Keratinocyte (primary cell): Measurements from ENCODE around the gene C2CD5. TPM values are rescaled to one million over a fixed set of nuclear protein-coding genes. Genes with fewer than 3 reads are reported as not detected.

Source experiments
- DNase-seq: peaks from one replicate; pipeline ENCODE4 v3.0.0-alpha.2; 2011; ENCODE audit warnings: low read depth, missing footprints, low spot score
- FAIRE-seq: peaks from 2 replicates; lab custom pipeline; 2011; peaks lifted over from hg19 to GRCh38; lab: Jason Lieb, UNC
- H2AFZ ChIP-seq: 2 replicates; pipeline ENCODE4 v1.6.0; 2012; ENCODE audit warnings: low read length, control low read depth, inconsistent platforms; ENCODE audit not compliant: control insufficient read depth
- H3K27ac ChIP-seq: 2 replicates; pipeline ENCODE4 v1.5.1; 2011; ENCODE audit warnings: low read length; ENCODE audit not compliant: control insufficient read depth, insufficient read depth
- H3K27me3 ChIP-seq: 3 replicates; pipeline ENCODE4 v1.6.0; 2011; ENCODE audit warnings: low read length; ENCODE audit not compliant: control insufficient read depth, insufficient read depth; ENCODE audit errors: extremely low read depth
- H3K36me3 ChIP-seq, 2 experiments: 2 replicates in 1 of 2; 3 replicates in 1 of 2; pipeline ENCODE4 v1.5.1; 2011; ENCODE audit warnings: low read length in 2 of 2, mild to moderate bottlenecking in 1 of 2; ENCODE audit not compliant: control insufficient read depth in 2 of 2, insufficient read depth in 2 of 2; ENCODE audit errors: extremely low read depth in 1 of 2
- H3K4me1 ChIP-seq: 3 replicates; pipeline ENCODE4 v1.5.1; 2011; ENCODE audit warnings: low read length; ENCODE audit not compliant: control insufficient read depth, insufficient read depth; ENCODE audit errors: extremely low read depth
- H3K4me2 ChIP-seq: 3 replicates; pipeline ENCODE4 v1.6.0; 2011; ENCODE audit warnings: low read depth, low read length; ENCODE audit not compliant: control insufficient read depth, insufficient read depth; ENCODE audit errors: extremely low read depth
- H3K4me3 ChIP-seq, 3 experiments: fragments of 200-600 bp in 1 of 3; sonication (generic) in 1 of 3; 2 replicates in 2 of 3; 3 replicates in 1 of 3; pipeline ENCODE4 v1.5.1; 2011 to 2016; ENCODE audit warnings: low read length in 3 of 3, mild to moderate bottlenecking in 3 of 3, control low read depth in 2 of 3, inconsistent platforms in 1 of 3, low read depth in 1 of 3, mixed read lengths in 1 of 3, mixed run types in 1 of 3, moderate library complexity in 1 of 3; ENCODE audit not compliant: control insufficient read depth in 2 of 3, insufficient read depth in 2 of 3; ENCODE audit errors: extremely low read depth in 1 of 3
- H3K79me2 ChIP-seq: 2 replicates; pipeline ENCODE4 v1.6.0; 2012; ENCODE audit warnings: low read length; ENCODE audit not compliant: control insufficient read depth, insufficient read depth
- H3K9ac ChIP-seq: 3 replicates; pipeline ENCODE4 v1.6.0; 2011; ENCODE audit warnings: low read length; ENCODE audit not compliant: control insufficient read depth, insufficient read depth; ENCODE audit errors: extremely low read depth
- H3K9me1 ChIP-seq: 3 replicates; pipeline ENCODE4 v1.6.0; 2011; ENCODE audit warnings: low read length; ENCODE audit not compliant: control insufficient read depth, insufficient read depth; ENCODE audit errors: extremely low read depth
- H3K9me3 ChIP-seq: 2 replicates; pipeline ENCODE4 v1.5.1; 2012; ENCODE audit warnings: low read depth, low read length; ENCODE audit not compliant: control insufficient read depth
- H4K20me1 ChIP-seq: 3 replicates; pipeline ENCODE4 v1.6.0; 2011; ENCODE audit warnings: low read length; ENCODE audit not compliant: control insufficient read depth, insufficient read depth; ENCODE audit errors: extremely low read depth
- CTCF ChIP-seq, 3 experiments: IDR thresholded peaks in 1 of 3; conservative IDR thresholded peaks in 1 of 3; optimal IDR thresholded peaks in 1 of 3; 2 replicates in 2 of 3; 3 replicates in 1 of 3; pipeline versions ENCODE3 to v1.5.1; 2011; ENCODE audit warnings: low read length in 3 of 3, mild to moderate bottlenecking in 3 of 3, moderate library complexity in 2 of 3, control low read depth in 1 of 3, inconsistent platforms in 1 of 3; ENCODE audit not compliant: insufficient read depth in 2 of 3; ENCODE audit errors: extremely low read depth in 1 of 3
- EZH2 ChIP-seq: IDR thresholded peaks from one replicate; pipeline ENCODE4 v1.6.1; 2012; ENCODE audit warnings: inconsistent platforms, mild to moderate bottlenecking, low read length, moderate library complexity
- dilution Hi-C: fragments of 300-500 bp; cut with MboI; formaldehyde crosslinking; loops from one replicate; pipeline ENCODE4 v1.7.0; 2020; ENCODE audit warnings: low sequenced_read_pairs; ENCODE audit not compliant: extremely low pct_ligation_motif_present
- polyA plus RNA-seq, 5 experiments: library from polyadenylated mRNA; depleted of rRNA in 3 of 5; stranded (reverse) in 3 of 5; stranded (forward) in 1 of 5; unstranded in 1 of 5; fragments of >200 nt; gene quantifications; 1 replicate in 1 of 5; 2 replicates in 3 of 5; 3 replicates in 1 of 5; pipeline versions ENCODE4 v1.2.1 to v1.2.3, GENCODE V29; 2011 to 2012; ENCODE audit warnings: missing spikeins in 2 of 5, low read depth in 1 of 5, low replicate concordance in 1 of 5

The C2CD5 gene
- polyA plus RNA-seq, 1 donor (not counting 4 experiments of a cell fraction or from before 2014, with no cell fraction given), result 17.7 TPM

GRCh38 chr12:22463306-22463705 is 81.0 kb downstream of the C2CD5 start:
- Histone ChIP-seq H3K36me3 (no peaks in the 10 kb centered on the region), H2AFZ (no peak overlapping the region)
- dilution Hi-C loops, result no loop called here

GRCh38 chr12:22461786-22462185 is 82.6 kb downstream of the C2CD5 start:
- no peak for DNase-seq
- Histone ChIP-seq H3K9me3 (no peaks in the 10 kb centered on the region), H3K9me1 (no peaks in the 10 kb centered on the region), H3K4me3 (no peak overlapping the region), H4K20me1 (no peaks in the 10 kb centered on the region), H3K4me2 (no peak overlapping the region), H3K9ac (no peak overlapping the region), H3K4me1 (no peaks in the 10 kb centered on the region), H3K27me3 (no peaks in the 10 kb centered on the region), H3K79me2 (no peaks in the 10 kb centered on the region), H3K27ac (no peak overlapping the region), H3K36me3 (no peaks in the 10 kb centered on the region), H2AFZ (no peak overlapping the region)
- dilution Hi-C loops, result no loop called here
- TF ChIP-seq CTCF (optimal IDR thresholded peaks at IDR 0.05 in 1 of 3, IDR thresholded peaks at IDR 0.05 in 1 of 3, conservative IDR thresholded peaks at IDR 0.05 in 1 of 3; ENCODE audit: extremely low read depth in 1 of 3, insufficient read depth in 2 of 3, low read length in 3 of 3), result no peak
- no peak for TF ChIP-seq EZH2
- FAIRE-seq, result no peak

More at GRCh38 chr12:22463306-22463705, 81.0 kb downstream of the C2CD5 start:
- Histone ChIP-seq H3K4me3 (no peak overlapping the region), H3K79me2 (no peaks in the 10 kb centered on the region), H3K9me3 (no peaks in the 10 kb centered on the region), H3K27me3 (no peaks in the 10 kb centered on the region), H4K20me1 (no peaks in the 10 kb centered on the region), H3K27ac (no peak overlapping the region), H3K4me1 (no peaks in the 10 kb centered on the region), H3K9me1 (no peaks in the 10 kb centered on the region), H3K9ac (no peak overlapping the region), H3K4me2 (no peak overlapping the region)
- DNase-seq, result no peak
- FAIRE-seq, result no peak
- no peak for TF ChIP-seq EZH2
- no peak for TF ChIP-seq CTCF (optimal IDR thresholded peaks at IDR 0.05 in 1 of 3, IDR thresholded peaks at IDR 0.05 in 1 of 3, conservative IDR thresholded peaks at IDR 0.05 in 1 of 3; ENCODE audit: extremely low read depth in 1 of 3, insufficient read depth in 2 of 3, low read length in 3 of 3)
